HFFc6 (cell line): ENCODE data around the gene IGF1R. TPM values are rescaled to one million over a fixed set of nuclear protein-coding genes. Genes with fewer than 3 reads are reported as not detected.

Experiments
- DNase-seq: peaks from one replicate; pipeline ENCODE4 v3.0.0-alpha.2; 2018
- H3K27ac Mint-ChIP-seq: 2 replicates; pipeline ENCODE4 v1.8.0; 2020; ENCODE audit warnings: mild to moderate bottlenecking, mixed read lengths
- H3K27me3 Mint-ChIP-seq: 2 replicates; pipeline ENCODE4 v1.8.0; 2021; ENCODE audit warnings: mild to moderate bottlenecking, moderate library complexity, mixed read lengths; ENCODE audit not compliant: insufficient read depth
- H3K36me3 Mint-ChIP-seq: 2 replicates; pipeline ENCODE4 v1.8.0; 2021; ENCODE audit warnings: low read depth, mixed read lengths
- H3K4me1 Mint-ChIP-seq: 2 replicates; pipeline ENCODE4 v1.8.0; 2020; ENCODE audit warnings: low read depth, mixed read lengths
- H3K4me3 Mint-ChIP-seq: 2 replicates; pipeline ENCODE4 v1.8.0; 2020; ENCODE audit warnings: mild to moderate bottlenecking, moderate library complexity, mixed read lengths
- H3K9me3 Mint-ChIP-seq: 2 replicates; pipeline ENCODE4 v1.8.0; 2020; ENCODE audit warnings: mild to moderate bottlenecking, mixed read lengths
- CTCF ChIP-seq: fragments of 200-600 bp; sonication (generic); IDR thresholded peaks from 2 replicates; pipeline ENCODE4 v1.5.0; 2021; ENCODE audit warnings: antibody characterized with exemption, mild to moderate bottlenecking
- total RNA-seq, 6 experiments: library from RNA; stranded (reverse); fragmentation: NEBNext Ultra II Directional; extraction: Animal tissue kit (Norgen Biotek cat#: 25700); gene quantifications; 2 replicates in 1 of 6; 3 replicates in 5 of 6; pipeline ENCODE4 v1.2.3, GENCODE V29; 2021

IGF1R gene
- total RNA-seq, 6 experiments from 2014 or later = 46.7 to 61.9 (median 50.1) TPM

GRCh38 chr15:98941595-98942255, 293.4 kb downstream of the IGF1R start:
- H3K36me3 Mint-ChIP-seq = peaks cover 56% of the 10 kb centered on the region
- peak overlapping the region; percentile 84 for H3K27ac Mint-ChIP-seq
- H3K4me1 Mint-ChIP-seq = peaks cover 33% of the 10 kb centered on the region
- H3K27me3 Mint-ChIP-seq = peaks cover 2% of the 10 kb centered on the region
- no peak for TF ChIP-seq CTCF
- H3K9me3 Mint-ChIP-seq = no peaks in the 10 kb centered on the region
- no peak for DNase-seq
- no peak overlapping the region; the same call in 1 of the 2 replicates for H3K4me3 Mint-ChIP-seq

- H3K27ac Mint-ChIP-seq = peak overlapping the region; percentile 84
- no peak for TF ChIP-seq CTCF
- peak overlapping the region; percentile 53; the same call in 1 of the 2 replicates for H3K4me3 Mint-ChIP-seq
- peaks cover 55% of the 10 kb centered on the region for H3K36me3 Mint-ChIP-seq
- H3K9me3 Mint-ChIP-seq = no peaks in the 10 kb centered on the region
- peaks cover 2% of the 10 kb centered on the region for H3K27me3 Mint-ChIP-seq
- no peak for DNase-seq
- peaks cover 33% of the 10 kb centered on the region for H3K4me1 Mint-ChIP-seq
Observed at GRCh38 chr15:98942431-98942830, 294.1 kb downstream of the IGF1R start.

- peak overlapping the region; percentile 53 for H3K4me3 Mint-ChIP-seq
- DNase-seq = no peak
- peak overlapping the region; percentile 84 for H3K27ac Mint-ChIP-seq
- H3K9me3 Mint-ChIP-seq = no peaks in the 10 kb centered on the region
- no peak for TF ChIP-seq CTCF
- H3K4me1 Mint-ChIP-seq = peaks cover 33% of the 10 kb centered on the region
- H3K36me3 Mint-ChIP-seq = peaks cover 49% of the 10 kb centered on the region
- peaks cover 2% of the 10 kb centered on the region for H3K27me3 Mint-ChIP-seq
Observed at GRCh38 chr15:98943051-98943508, 294.7 kb downstream of the IGF1R start.

- peak overlapping the region; percentile 53 for H3K4me3 Mint-ChIP-seq
- TF ChIP-seq CTCF = no peak
- H3K9me3 Mint-ChIP-seq = no peaks in the 10 kb centered on the region
- H3K36me3 Mint-ChIP-seq = peaks cover 50% of the 10 kb centered on the region
- H3K27ac Mint-ChIP-seq = peak overlapping the region; percentile 84
- peaks cover 2% of the 10 kb centered on the region for H3K27me3 Mint-ChIP-seq
- DNase-seq = peak; percentile 11
- H3K4me1 Mint-ChIP-seq = peaks cover 33% of the 10 kb centered on the region
Observed at GRCh38 chr15:98943601-98944151, 295.3 kb downstream of the IGF1R start.

- no peak for DNase-seq
- Mint-ChIP-seq H3K4me1 (peaks cover 26% of the 10 kb centered on the region), H3K27me3 (peaks cover 2% of the 10 kb centered on the region), H3K36me3 (peaks cover 45% of the 10 kb centered on the region), H3K27ac (no peak overlapping the region), H3K4me3 (no peak overlapping the region; the same call in 1 of the 2 replicates), H3K9me3 (no peaks in the 10 kb centered on the region)
- no peak for TF ChIP-seq CTCF
Observed at GRCh38 chr15:98946301-98947255, 298.2 kb downstream of the IGF1R start.
